SK-N-SH treated with all-trans-retinoic acid at 6 μM for 48 hours (cell line): ENCODE measurements around the gene ZCCHC24.

Source experiments
- ATAC-seq: fragments of 200-7000 bp; cut with Tn5 transposase; 3 replicates; pipeline ENCODE4 v1.9.1; 2020; ENCODE audit warnings: mild to moderate bottlenecking, moderate library complexity
- ARNTL ChIP-seq: fragments of 450-650 bp; formaldehyde crosslinking; IDR thresholded peaks from 2 replicates; pipeline ENCODE4 v1.5.0; 2020; ENCODE audit warnings: low read depth, mild to moderate bottlenecking, moderate library complexity, borderline replicate concordance
- BACH2 ChIP-seq: fragments of 250-450 bp; sonication (Bioruptor Pico); IDR thresholded peaks from 2 replicates; pipeline ENCODE4 v1.9.0; 2021; ENCODE audit warnings: mild to moderate bottlenecking, borderline replicate concordance
- CREB5 ChIP-seq: fragments of 250-450 bp; sonication (Bioruptor Pico); IDR thresholded peaks from 2 replicates; pipeline ENCODE4 v1.5.1; 2020; ENCODE audit warnings: low read depth, mild to moderate bottlenecking, moderate library complexity
- CSDC2 ChIP-seq: fragments of 250-450 bp; sonication (Bioruptor Pico); IDR thresholded peaks from 2 replicates; pipeline ENCODE4 v1.5.0; 2020; ENCODE audit warnings: mild to moderate bottlenecking, moderate library complexity
- CSRNP3 ChIP-seq: fragments of 250-450 bp; sonication (Bioruptor Pico); IDR thresholded peaks from 2 replicates; pipeline ENCODE4 v1.5.1; 2021; ENCODE audit warnings: mild to moderate bottlenecking, moderate library complexity
- ESRRG ChIP-seq: fragments of 250-450 bp; sonication (Bioruptor Pico); IDR thresholded peaks from 2 replicates; pipeline ENCODE4 v1.6.1; 2021; ENCODE audit warnings: mild to moderate bottlenecking
- GLIS3 ChIP-seq: fragments of 250-450 bp; sonication (Bioruptor Pico); IDR thresholded peaks from 2 replicates; pipeline ENCODE4 v1.5.0; 2020; ENCODE audit warnings: mild to moderate bottlenecking, moderate library complexity
- ISL1 ChIP-seq: fragments of 250-450 bp; sonication (Bioruptor Pico); IDR thresholded peaks from 2 replicates; pipeline ENCODE4 v2.1.2; 2022; ENCODE audit warnings: mild to moderate bottlenecking, moderate library complexity
- OSR1 ChIP-seq: fragments of 250-450 bp; sonication (Bioruptor Pico); IDR thresholded peaks from 2 replicates; pipeline ENCODE4 v1.8.0; 2022; ENCODE audit warnings: moderate library complexity, mild to moderate bottlenecking, inconsistent platforms
- PPARA ChIP-seq: fragments of 250-450 bp; sonication (Bioruptor Pico); IDR thresholded peaks from 2 replicates; pipeline ENCODE4 v1.5.0; 2020; ENCODE audit warnings: mild to moderate bottlenecking, borderline replicate concordance
- RARB ChIP-seq: fragments of 250-450 bp; sonication (Bioruptor Pico); IDR thresholded peaks from 2 replicates; pipeline ENCODE4 v1.8.0; 2021; ENCODE audit warnings: mild to moderate bottlenecking, moderate library complexity
- SNAI2 ChIP-seq: fragments of 250-450 bp; sonication (Bioruptor Pico); IDR thresholded peaks from 2 replicates; pipeline ENCODE4 v1.5.0; 2020; ENCODE audit warnings: mild to moderate bottlenecking, moderate library complexity
- TCF4 ChIP-seq: fragments of 250-450 bp; sonication (Bioruptor Pico); IDR thresholded peaks from 2 replicates; pipeline ENCODE4 v1.8.0; 2021; ENCODE audit warnings: mild to moderate bottlenecking, moderate library complexity, borderline replicate concordance
- TOX ChIP-seq: fragments of 250-450 bp; sonication (Bioruptor Pico); IDR thresholded peaks from 2 replicates; pipeline ENCODE4 v1.8.0; 2021; ENCODE audit warnings: mild to moderate bottlenecking, moderate library complexity, borderline replicate concordance
- TSHZ2 ChIP-seq: fragments of 250-450 bp; sonication (Bioruptor Pico); IDR thresholded peaks from 2 replicates; pipeline ENCODE4 v1.5.0; 2020; ENCODE audit warnings: mild to moderate bottlenecking, moderate library complexity
- ZC3H10 ChIP-seq: fragments of 250-450 bp; sonication (Bioruptor Pico); IDR thresholded peaks from 2 replicates; pipeline ENCODE4 v1.5.1; 2021; ENCODE audit warnings: mild to moderate bottlenecking, moderate library complexity
- ZFP3 ChIP-seq: fragments of 250-450 bp; sonication (Bioruptor Pico); IDR thresholded peaks from 2 replicates; pipeline ENCODE4 v1.5.0; 2020; ENCODE audit warnings: mild to moderate bottlenecking, moderate library complexity
- ZFP30 ChIP-seq: fragments of 450-650 bp; formaldehyde crosslinking; IDR thresholded peaks from 2 replicates; pipeline ENCODE4 v1.5.0; 2022; ENCODE audit warnings: mild to moderate bottlenecking, moderate library complexity
- ZNF565 ChIP-seq: fragments of 450-650 bp; formaldehyde crosslinking; conservative IDR thresholded peaks from 2 replicates; pipeline ENCODE4 v1.5.0; 2020; ENCODE audit warnings: low read depth, mild to moderate bottlenecking, moderate library complexity
- ZNF70 ChIP-seq: fragments of 450-650 bp; formaldehyde crosslinking; IDR thresholded peaks from 2 replicates; pipeline ENCODE4 v1.5.0; 2020; ENCODE audit warnings: mild to moderate bottlenecking, moderate library complexity
- ZNF8 ChIP-seq: fragments of 450-650 bp; formaldehyde crosslinking; IDR thresholded peaks from 2 replicates; pipeline ENCODE4 v1.5.0; 2020; ENCODE audit warnings: mild to moderate bottlenecking, moderate library complexity
- TF ChIP-seq, protein P1 (sequence below): fragments of 250-450 bp; sonication (Bioruptor Pico); IDR thresholded peaks from 2 replicates; pipeline ENCODE4 v1.8.0; 2020; ENCODE audit warnings: mild to moderate bottlenecking, moderate library complexity, borderline replicate concordance

The ZCCHC24 gene

DNA sequence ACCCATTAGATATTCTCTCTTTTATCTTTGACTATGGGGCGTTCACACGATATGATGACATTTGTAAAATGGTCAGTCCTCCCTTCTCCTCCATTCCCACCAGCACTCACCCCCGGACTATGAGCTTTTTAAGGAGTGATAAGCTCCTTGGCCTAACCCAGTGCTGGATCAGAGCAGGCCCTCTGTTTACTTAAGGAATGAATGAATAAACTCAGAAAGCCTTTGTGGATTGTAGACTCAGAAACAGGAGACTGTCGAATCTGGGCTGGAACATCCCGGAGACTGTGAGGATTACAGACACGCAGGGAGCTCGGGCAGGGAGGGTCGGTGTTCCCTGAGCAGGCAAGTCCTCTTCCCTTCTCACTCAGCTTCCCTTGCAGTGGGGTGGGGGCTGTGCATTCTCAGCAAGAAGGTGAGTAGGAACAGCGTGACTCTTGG is 6.8 kb upstream of the ZCCHC24 start:
- ATAC-seq: no peak
- TF ChIP-seq TCF4 (CRISPR knock-in tag) (no peak), CREB5 (CRISPR knock-in tag) (no peak), ZNF565 (CRISPR knock-in tag) (no peak), ESRRG (CRISPR knock-in tag) (no peak), ARNTL (CRISPR knock-in tag) (no peak), OSR1 (no peak), RARB (no peak), ZC3H10 (CRISPR knock-in tag) (no peak), ISL1 (CRISPR knock-in tag) (no peak), GLIS3 (CRISPR knock-in tag) (no peak), ZNF8 (no peak), PPARA (CRISPR knock-in tag) (no peak), CSRNP3 (CRISPR knock-in tag) (no peak), CSDC2 (CRISPR knock-in tag) (no peak), TSHZ2 (CRISPR knock-in tag) (no peak), ZFP3 (CRISPR knock-in tag) (no peak), BACH2 (CRISPR knock-in tag) (no peak), ZNF70 (CRISPR knock-in tag) (no peak)
- TF ChIP-seq, protein P1, sequence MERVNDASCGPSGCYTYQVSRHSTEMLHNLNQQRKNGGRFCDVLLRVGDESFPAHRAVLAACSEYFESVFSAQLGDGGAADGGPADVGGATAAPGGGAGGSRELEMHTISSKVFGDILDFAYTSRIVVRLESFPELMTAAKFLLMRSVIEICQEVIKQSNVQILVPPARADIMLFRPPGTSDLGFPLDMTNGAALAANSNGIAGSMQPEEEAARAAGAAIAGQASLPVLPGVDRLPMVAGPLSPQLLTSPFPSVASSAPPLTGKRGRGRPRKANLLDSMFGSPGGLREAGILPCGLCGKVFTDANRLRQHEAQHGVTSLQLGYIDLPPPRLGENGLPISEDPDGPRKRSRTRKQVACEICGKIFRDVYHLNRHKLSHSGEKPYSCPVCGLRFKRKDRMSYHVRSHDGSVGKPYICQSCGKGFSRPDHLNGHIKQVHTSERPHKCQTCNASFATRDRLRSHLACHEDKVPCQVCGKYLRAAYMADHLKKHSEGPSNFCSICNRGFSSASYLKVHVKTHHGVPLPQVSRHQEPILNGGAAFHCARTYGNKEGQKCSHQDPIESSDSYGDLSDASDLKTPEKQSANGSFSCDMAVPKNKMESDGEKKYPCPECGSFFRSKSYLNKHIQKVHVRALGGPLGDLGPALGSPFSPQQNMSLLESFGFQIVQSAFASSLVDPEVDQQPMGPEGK: no peak

DNA sequence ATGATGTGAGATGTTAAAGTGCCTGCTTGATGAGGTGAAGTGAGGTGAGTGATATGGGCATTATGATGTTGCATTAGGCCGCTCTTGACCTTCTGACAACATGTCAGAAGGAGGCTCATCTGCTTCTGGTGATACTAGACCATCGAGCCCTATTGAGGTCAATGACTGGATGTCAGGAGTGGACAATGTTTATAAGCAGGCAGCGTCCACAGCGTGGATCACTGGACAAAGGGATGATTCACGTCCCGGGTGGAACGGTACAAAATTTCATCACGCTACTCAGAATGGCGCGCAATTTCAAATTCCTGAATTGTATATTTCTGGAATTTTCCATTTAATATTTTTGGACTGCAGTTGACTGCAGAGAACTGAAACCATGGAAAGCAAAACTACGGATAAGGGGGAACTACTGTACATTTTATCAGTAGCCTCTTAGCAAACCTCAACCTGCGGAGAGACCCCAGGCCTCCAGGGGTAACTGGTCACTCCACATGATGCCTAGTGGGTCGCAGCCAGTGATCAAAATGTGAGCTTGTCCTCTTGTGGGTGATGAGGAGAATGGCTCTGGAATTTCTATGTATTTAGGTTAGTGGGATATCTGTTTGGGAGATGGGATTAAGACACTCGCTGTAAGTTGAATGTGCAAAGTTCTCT is 5.7 kb upstream of the ZCCHC24 start:
- no peak for ATAC-seq
- TF ChIP-seq ISL1 (CRISPR knock-in tag): no peak
- TF ChIP-seq ARNTL (CRISPR knock-in tag): no peak
- TF ChIP-seq CREB5 (CRISPR knock-in tag): no peak
- no peak for TF ChIP-seq OSR1
- TF ChIP-seq BACH2 (CRISPR knock-in tag): no peak
- TF ChIP-seq TCF4 (CRISPR knock-in tag): no peak
- no peak for TF ChIP-seq TSHZ2 (CRISPR knock-in tag)
- no peak for TF ChIP-seq CSRNP3 (CRISPR knock-in tag)
- TF ChIP-seq GLIS3 (CRISPR knock-in tag): no peak
- no peak for TF ChIP-seq PPARA (CRISPR knock-in tag)
- TF ChIP-seq, protein P1: no peak
- no peak for TF ChIP-seq ZNF8
- TF ChIP-seq TOX: no peak
- no peak for TF ChIP-seq ZFP3 (CRISPR knock-in tag)
- no peak for TF ChIP-seq ZFP30 (CRISPR knock-in tag)
- no peak for TF ChIP-seq ZC3H10 (CRISPR knock-in tag)
- TF ChIP-seq SNAI2 (CRISPR knock-in tag): no peak
- no peak for TF ChIP-seq ZNF70 (CRISPR knock-in tag)
- no peak for TF ChIP-seq ESRRG (CRISPR knock-in tag)
